HG03159 (cell line): ENCODE measurements around the gene GSTO1.

ENCODE experiments used
- ATAC-seq: cut with Tn5 transposase; IDR thresholded peaks from one replicate; pipeline ENCODE4 v1.9.1; 2021; ENCODE audit warnings: mild to moderate bottlenecking, moderate library complexity; ENCODE audit not compliant: unreplicated experiment

Gene GSTO1

GRCh38 chr10:104273899-104274575 lies 19.3 kb downstream of the GSTO1 start:
- no peak for ATAC-seq

GRCh38 chr10:104274762-104275721 lies 20.4 kb downstream of the GSTO1 start:
- ATAC-seq = peak; percentile 84

GRCh38 chr10:104276192-104276591 lies 21.5 kb downstream of the GSTO1 start:
- ATAC-seq = no peak

- no peak for ATAC-seq
Measured at GRCh38 chr10:104277785-104278184, 23.1 kb downstream of the GSTO1 start.

GRCh38 chr10:104279550-104280259 lies 25.0 kb downstream of the GSTO1 start:
- no peak for ATAC-seq

- ATAC-seq = no peak
Measured at GRCh38 chr10:104281694-104282093, 27.0 kb downstream of the GSTO1 start.

- ATAC-seq = no peak
Measured at GRCh38 chr10:104284846-104285245, 30.2 kb downstream of the GSTO1 start.

- no peak for ATAC-seq
Measured at GRCh38 chr10:104286939-104287338, 32.2 kb downstream of the GSTO1 start.

GRCh38 chr10:104288355-104288754 lies 33.7 kb downstream of the GSTO1 start:
- ATAC-seq = no peak

GRCh38 chr10:104291439-104291951 lies 36.8 kb downstream of the GSTO1 start:
- ATAC-seq = peak; percentile 98

GRCh38 chr10:104293011-104293410 lies 38.3 kb downstream of the GSTO1 start:
- no peak for ATAC-seq

- no peak for ATAC-seq
Measured at GRCh38 chr10:104293781-104294321, 39.2 kb downstream of the GSTO1 start.

GRCh38 chr10:104296687-104297436 lies 42.2 kb downstream of the GSTO1 start:
- ATAC-seq = no peak

- ATAC-seq = no peak
Measured at GRCh38 chr10:104297697-104298660, 43.3 kb downstream of the GSTO1 start.

GRCh38 chr10:104299031-104299904 lies 44.6 kb downstream of the GSTO1 start:
- ATAC-seq = no peak

GRCh38 chr10:104300002-104300735 lies 45.5 kb downstream of the GSTO1 start:
- no peak for ATAC-seq

- no peak for ATAC-seq
Measured at GRCh38 chr10:104300736-104301292, 46.1 kb downstream of the GSTO1 start.
